Ishikawa (cell line): ENCODE data around the gene UHRF2.

Source experiments
- CEBPB ChIP-seq: IDR thresholded peaks from 2 replicates; pipeline ENCODE4 v1.6.1; 2012
- EP300 ChIP-seq: IDR thresholded peaks from 2 replicates; pipeline ENCODE4 v1.6.1; 2012; ENCODE audit warnings: borderline replicate concordance
- REST ChIP-seq: IDR thresholded peaks from 2 replicates; pipeline ENCODE4 v1.6.1; 2012; ENCODE audit warnings: low read depth, mild to moderate bottlenecking
- TAF1 ChIP-seq: IDR thresholded peaks from 2 replicates; pipeline ENCODE4 v1.6.1; 2012; ENCODE audit warnings: low read depth, mild to moderate bottlenecking
- TEAD4 ChIP-seq: IDR thresholded peaks from 2 replicates; pipeline ENCODE4 v1.6.1; 2012
- YY1 ChIP-seq: IDR thresholded peaks from 2 replicates; pipeline ENCODE4 v1.6.1; 2012; ENCODE audit warnings: low read depth

DNA sequence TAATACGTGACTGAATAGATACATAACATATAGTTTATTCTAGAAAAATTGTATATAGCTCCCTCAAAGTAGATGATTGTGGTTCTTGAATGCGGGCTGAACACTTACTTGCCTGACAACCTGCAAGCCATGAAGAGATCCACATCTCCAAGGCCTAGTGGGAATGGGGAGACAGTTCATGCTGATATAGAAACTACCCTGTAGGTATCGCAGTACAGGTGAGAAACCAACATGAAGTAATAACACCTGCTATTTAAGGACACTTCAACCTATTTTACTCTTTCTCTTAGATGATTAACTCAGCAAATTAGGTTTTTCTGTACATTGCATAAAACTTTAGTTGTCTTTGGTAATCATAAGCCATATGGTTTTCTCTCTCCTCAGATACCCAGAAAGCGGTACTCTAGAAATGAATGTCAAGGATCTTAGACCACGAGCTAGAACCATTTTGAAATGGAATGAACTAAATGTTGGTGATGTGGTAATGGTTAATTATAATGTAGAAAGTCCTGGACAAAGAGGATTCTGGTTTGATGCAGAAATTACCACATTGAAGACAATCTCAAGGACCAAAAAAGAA is 47.3 kb downstream of the UHRF2 start:
- TF ChIP-seq REST (no peak), TEAD4 (no peak), YY1 (no peak), TAF1 (no peak), CEBPB (no peak), EP300 (no peak)
